ENCODE results near the gene EP400.

The EP400 gene

GRCh38 chr12:131987552-131987951, 37.8 kb downstream of the EP400 start:
- DNase-seq = no peak

DNA sequence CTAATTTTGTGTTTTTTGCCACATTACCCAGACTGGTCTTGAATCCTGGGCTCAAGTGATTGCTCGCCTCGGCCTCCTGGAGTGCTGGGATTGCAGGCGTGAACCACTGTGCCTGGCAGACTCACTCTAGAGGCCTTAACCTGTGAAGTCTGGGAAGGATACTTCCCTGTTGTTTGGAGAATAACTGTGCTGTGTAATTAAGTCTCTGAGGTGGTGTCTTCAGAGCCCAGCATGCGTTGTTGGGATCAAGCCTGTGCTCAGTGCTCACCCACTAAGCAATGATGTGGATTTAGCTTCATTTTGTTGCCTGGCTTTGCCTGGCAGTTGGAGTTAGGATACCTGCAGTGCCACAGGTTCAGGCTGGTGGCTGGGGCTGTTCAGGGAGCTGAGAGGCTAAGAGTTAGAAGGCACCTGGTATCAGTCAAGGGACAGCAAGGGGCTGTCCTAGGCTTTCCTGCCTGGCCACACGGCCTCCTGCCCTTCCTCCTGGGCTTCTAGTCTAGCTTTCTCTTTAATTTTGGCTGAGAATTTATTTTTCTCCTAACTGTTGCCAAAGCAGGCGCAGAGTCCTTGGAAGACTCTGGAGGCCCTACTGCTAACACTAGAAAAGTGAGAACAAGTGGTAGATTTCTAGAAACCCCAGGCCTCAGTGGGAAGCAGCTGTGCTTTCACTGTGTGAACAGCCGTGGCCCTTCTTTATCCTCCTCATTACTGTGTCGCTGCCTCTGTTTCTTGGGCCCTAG, 38.5 kb downstream of the EP400 start:
- DNase-seq = no peak

DNA sequence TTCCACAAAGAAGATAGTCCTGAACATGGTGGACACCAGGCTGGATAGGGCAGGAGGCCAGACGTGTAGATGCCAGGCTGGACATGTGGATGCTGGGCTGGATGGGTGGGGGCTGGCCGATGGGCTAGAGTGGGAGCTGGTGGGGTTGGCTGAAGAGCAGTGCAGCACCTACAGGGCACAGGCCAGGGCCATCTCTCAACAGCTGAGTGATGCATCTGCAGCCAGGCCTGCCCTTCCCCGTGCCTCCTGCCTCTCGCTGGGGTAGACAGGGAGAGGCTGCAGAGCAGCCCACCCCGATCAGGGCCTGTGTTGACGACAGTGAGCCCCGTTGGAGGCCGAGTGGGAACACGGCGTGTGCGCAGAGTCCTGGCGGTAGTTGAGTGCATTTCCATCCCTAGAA, 39.3 kb downstream of the EP400 start:
- DNase-seq = no peak

DNA sequence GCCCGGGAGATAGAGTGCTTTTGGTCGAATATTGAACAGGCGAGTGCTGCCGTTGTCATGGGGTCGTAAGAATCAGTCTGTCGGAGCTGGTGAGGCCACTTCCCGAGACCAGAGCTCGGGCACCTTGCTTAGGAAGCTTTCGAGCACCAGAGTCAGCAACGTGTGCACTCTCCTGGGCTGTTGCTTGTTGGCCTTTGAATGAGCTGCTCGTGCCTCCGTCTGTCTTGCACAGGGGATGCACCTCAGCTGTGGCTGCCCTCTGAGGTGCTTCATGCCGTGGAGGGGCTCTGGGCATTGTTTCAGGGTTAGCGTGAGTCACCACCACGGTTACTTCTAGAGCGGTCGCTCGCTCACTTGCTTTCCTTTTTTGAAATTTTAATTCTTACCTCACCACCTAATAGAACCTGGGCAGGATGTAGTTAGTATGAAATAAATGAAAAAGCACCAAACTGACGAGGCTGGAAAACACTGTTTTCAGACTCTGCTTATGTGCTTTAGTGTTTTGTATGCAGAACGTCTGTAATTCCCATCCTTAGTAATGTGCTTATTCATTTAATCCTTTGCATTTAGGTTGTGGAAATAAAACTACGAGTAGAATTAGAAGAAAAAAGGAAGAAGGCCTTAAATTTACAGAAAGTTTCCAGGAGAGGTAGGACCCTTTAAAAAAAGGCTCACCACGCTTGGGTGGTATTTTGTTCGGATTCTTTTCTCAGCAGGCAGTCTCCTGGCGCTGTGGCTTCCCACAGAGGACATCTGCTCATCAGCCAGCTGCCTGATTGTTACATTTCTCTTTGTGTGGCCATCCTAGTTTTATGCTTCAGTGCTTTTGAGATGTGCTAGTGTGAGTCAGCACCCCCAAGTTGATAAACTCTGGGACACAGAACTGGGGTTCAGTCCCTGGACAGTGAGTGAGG, 40.6 kb downstream of the EP400 start:
- no peak for DNase-seq

- no peak for DNase-seq
These were observed 41.2 kb downstream of the EP400 start for GRCh38 chr12:131990980-131991305.

DNA sequence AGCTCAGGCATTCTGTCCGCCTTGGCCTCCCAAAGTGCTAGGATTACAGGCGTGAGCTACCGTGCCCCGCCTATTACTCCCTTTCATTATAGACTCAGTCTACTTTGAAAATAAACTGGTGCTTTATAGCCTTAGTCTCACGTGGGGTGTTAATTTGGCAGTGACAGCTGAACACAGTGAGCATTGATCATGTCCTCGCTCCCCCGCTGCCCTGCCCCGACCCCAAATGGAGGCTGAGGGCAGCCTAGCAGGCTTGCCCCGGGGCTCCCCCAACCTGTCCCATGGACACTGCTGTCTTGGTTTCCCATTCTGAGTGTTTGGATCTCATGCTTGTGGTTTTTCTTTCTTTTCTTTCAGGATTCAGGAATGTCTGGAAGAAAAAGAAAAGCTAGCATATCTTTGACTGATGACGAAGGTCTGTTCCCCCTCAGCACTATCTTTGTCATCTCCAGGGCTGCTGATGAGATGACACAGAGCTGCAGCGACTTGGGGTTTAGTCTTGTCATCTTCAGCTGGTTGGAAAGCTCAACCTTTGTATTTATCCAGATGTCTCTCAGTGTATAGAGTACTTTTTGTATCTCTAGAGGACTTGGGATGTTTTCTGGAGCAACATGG, 42.2 kb downstream of the EP400 start:
- DNase-seq = no peak

DNA sequence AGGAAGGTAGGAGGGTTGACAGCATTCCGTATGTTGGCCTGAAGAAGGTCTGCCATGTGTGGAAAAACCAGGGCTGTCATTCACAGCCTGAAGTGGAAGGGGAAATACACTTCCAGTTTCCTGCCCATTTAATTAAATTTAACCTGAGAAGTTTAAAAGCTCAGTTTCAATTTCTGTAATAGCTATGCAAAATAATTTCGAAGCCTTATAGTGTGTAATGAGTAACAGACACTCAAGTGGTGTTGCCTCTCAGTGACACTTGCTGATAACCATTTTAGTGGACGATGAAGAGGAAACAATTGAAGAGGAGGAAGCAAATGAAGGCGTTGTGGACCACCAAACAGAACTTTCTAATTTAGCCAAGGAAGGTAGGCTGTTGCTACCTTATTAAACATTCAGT, 44.8 kb downstream of the EP400 start:
- no peak for DNase-seq

- DNase-seq = no peak
These were observed 50.6 kb downstream of the EP400 start for GRCh38 chr12:132000286-132000872.

- no peak for DNase-seq
These were observed 54.1 kb downstream of the EP400 start for GRCh38 chr12:132003846-132004245.

- DNase-seq = no peak
These were observed 55.2 kb downstream of the EP400 start for GRCh38 chr12:132004946-132005345.

GRCh38 chr12:132006056-132006680, 56.4 kb downstream of the EP400 start:
- no peak for DNase-seq

DNA sequence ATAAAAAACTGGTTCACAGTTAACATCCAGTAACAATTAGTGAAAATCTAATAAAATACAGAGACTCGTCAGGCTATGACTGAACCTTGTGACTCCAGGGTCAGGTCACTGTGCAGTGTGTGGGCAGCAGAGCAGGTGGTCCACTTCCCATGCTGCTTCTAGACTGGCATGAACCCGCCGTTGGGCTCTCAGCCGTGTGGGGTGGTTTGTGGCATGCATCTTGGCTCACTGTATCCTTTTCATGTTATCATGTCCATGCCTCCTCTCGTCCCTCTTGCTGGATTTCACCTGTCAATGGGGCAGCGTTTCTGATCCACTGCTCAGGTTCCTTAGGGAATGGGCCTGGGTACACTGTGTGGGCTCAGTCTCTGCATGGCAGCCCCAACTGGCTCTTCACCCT, 57.3 kb downstream of the EP400 start:
- no peak for DNase-seq

GRCh38 chr12:132009336-132009859, 59.7 kb downstream of the EP400 start:
- no peak for DNase-seq

GRCh38 chr12:132012919-132013568, 63.3 kb downstream of the EP400 start:
- DNase-seq = no peak

DNA sequence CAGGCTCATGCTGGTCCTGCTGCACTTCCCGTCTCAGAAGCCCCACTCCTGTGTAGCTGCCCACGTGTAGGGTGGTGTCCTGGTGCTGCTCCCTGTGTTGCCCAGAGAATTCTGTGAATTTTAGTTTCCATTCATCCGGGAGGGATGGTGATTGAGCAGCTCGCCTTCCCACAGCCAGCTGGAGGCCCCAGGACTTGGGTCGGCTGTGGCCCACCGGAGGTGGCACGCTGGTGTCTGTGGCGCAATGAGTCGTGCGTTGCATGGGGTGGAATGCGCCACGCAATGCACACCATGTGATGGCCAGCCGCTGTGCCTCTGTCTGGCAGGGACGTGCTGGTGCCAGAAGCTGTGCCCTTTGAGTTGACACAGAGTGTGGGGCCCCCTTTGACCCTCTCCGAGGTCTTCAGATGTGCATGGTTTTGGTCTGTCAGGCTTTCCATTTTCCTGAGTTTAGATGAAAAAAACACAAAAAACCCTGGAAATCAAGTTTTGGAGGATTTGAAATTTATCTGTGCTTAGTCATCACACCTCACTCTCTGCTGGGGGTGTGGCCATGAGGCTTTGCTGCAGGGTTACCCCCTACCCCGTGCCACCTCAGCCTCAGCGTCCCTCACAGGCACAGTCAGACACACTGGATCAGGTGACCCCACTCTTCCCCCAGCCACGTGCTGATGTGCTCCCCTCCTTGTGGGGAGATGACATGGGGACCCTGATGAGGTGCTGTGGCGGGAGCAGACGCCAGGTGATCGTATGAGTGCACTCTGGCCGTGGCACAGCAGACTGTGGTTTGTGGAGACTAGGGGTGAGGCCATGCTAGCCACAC, 64.6 kb downstream of the EP400 start:
- DNase-seq = no peak

GRCh38 chr12:132014915-132015280, 65.2 kb downstream of the EP400 start:
- no peak for DNase-seq

DNA sequence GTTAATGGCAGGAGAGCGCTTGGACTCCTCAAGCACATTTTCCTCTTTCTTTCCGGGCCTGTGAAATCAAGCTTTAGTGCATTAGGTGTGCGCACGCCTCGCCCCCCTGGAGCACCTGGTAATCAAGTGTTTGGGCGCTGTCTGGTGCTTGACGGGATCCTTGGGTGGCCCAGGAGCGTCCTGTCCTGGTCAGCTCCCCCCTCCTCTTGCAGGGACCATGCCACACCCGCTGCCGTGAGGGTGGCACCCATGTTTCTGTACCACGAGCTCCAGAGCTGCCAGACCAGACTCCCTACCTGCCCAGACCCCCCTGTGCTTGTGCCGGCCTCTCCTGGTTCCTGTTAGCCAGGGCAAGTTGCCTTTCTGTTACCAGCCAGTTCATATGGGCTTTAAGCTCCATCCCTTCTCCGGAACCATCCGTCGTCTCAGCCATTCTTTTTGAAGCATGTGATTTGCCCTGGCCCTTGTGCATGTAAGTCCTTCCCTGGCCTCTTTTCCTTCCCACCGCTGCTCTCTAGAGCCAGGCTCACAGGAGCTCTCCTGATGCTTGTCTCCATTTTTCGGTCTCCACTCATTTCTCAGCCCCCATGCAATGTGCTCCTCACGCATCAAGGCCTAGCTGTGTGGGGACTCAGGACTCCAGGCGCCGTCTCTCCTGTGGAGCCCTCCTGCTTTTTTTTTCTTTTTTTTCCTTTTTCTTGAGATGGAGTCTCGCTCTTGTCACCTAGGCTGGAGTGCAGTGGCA, 66.1 kb downstream of the EP400 start:
- no peak for DNase-seq

GRCh38 chr12:132018193-132018916, 68.6 kb downstream of the EP400 start:
- DNase-seq = no peak

DNA sequence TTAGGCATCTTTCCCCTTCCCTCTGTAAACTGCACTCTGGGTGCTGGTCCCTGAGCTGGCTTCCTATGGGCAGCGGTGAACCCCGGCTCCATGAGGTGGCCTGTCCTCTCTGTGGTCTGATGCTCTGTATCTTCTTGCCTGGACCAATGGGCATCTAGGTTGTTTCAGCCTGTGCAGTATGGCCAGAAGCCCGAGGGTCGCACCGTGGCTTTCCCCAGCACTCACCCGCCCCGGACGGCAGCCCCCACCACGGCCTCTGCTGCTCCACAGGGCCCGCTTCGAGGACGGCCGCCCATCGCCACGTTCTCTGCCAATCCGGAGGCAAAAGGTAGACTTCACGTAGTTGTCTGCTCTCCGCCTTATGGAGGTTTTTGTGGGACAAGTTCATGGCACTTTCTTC, 70.1 kb downstream of the EP400 start:
- DNase-seq = no peak

GRCh38 chr12:132020292-132020691, 70.5 kb downstream of the EP400 start:
- DNase-seq = no peak
